HG02798 (cell line): ENCODE measurements around the gene NLGN1.
"Not testable (repeated sequence)": the region's sequence is repeated elsewhere in the genome, so short reads cannot be mapped to it uniquely, and the experiment has no call there.

Experiments used
- ATAC-seq: cut with Tn5 transposase; IDR thresholded peaks from one replicate; pipeline ENCODE4 v1.9.1; 2021; ENCODE audit warnings: mild to moderate bottlenecking; ENCODE audit not compliant: unreplicated experiment, poor library complexity

Gene NLGN1

GRCh38 chr3:174232028-174232657 lies 834.6 kb downstream of the NLGN1 start:
- ATAC-seq: not testable (repeated sequence)

- no peak for ATAC-seq
Observed at GRCh38 chr3:174232658-174233429, 835.3 kb downstream of the NLGN1 start.

GRCh38 chr3:174233511-174233910 lies 836.0 kb downstream of the NLGN1 start:
- ATAC-seq: no peak

- no peak for ATAC-seq
Observed at GRCh38 chr3:174242311-174243041, 844.9 kb downstream of the NLGN1 start.

- no peak for ATAC-seq
Observed at GRCh38 chr3:174243171-174243570, 845.6 kb downstream of the NLGN1 start.

GRCh38 chr3:174247687-174248152 lies 850.2 kb downstream of the NLGN1 start:
- no peak for ATAC-seq

GRCh38 chr3:174251681-174252080 lies 854.1 kb downstream of the NLGN1 start:
- ATAC-seq: no peak

- no peak for ATAC-seq
Observed at GRCh38 chr3:174253196-174253823, 855.8 kb downstream of the NLGN1 start.

GRCh38 chr3:174253940-174254339 lies 856.4 kb downstream of the NLGN1 start:
- ATAC-seq: no peak

GRCh38 chr3:174255454-174255853 lies 857.9 kb downstream of the NLGN1 start:
- no peak for ATAC-seq

GRCh38 chr3:174266476-174266875 lies 868.9 kb downstream of the NLGN1 start:
- no peak for ATAC-seq

- no peak for ATAC-seq
Observed at GRCh38 chr3:174268061-174268460, 870.5 kb downstream of the NLGN1 start.

- ATAC-seq: no peak
Observed at GRCh38 chr3:174268586-174268985, 871.0 kb downstream of the NLGN1 start.

- ATAC-seq: no peak
Observed at GRCh38 chr3:174270841-174271240, 873.3 kb downstream of the NLGN1 start.

- no peak for ATAC-seq
Observed at GRCh38 chr3:174275336-174275735, 877.8 kb downstream of the NLGN1 start.

- no peak for ATAC-seq
Observed at GRCh38 chr3:174276826-174277225, 879.3 kb downstream of the NLGN1 start.

GRCh38 chr3:174278094-174278493 lies 880.5 kb downstream of the NLGN1 start:
- ATAC-seq: no peak

- no peak for ATAC-seq
Observed at GRCh38 chr3:174280186-174280585, 882.6 kb downstream of the NLGN1 start.

- ATAC-seq: no peak
Observed at GRCh38 chr3:174285242-174285864, 887.8 kb downstream of the NLGN1 start.

GRCh38 chr3:174287705-174288104 lies 890.2 kb downstream of the NLGN1 start:
- no peak for ATAC-seq
